K562 (cell line): Measurements from ENCODE around the gene DCPS.

Source experiments
- HIVEP1 ChIP-seq: fragments of 250-450 bp; sonication (Bioruptor Pico); IDR thresholded peaks from 2 replicates; pipeline ENCODE4 v1.4.0; 2020; ENCODE audit warnings: mild to moderate bottlenecking
- IRF2 ChIP-seq: sonication (generic); formaldehyde crosslinking; IDR thresholded peaks from 2 replicates; pipeline ENCODE4 v1.8.1; 2022; ENCODE audit warnings: mild to moderate bottlenecking, missing genetic modification reagents
- NR4A1 ChIP-seq, 2 experiments: fragments of 250-450 bp in 1 of 2; fragments of 450-650 bp in 1 of 2; sonication (Bioruptor Pico) in 1 of 2; IDR thresholded peaks; 2 replicates each; pipeline versions ENCODE4 v1.4.0 to v1.6.1; 2016 to 2020; ENCODE audit warnings: mild to moderate bottlenecking in 2 of 2, missing compliant biosample characterization in 1 of 2, missing genetic modification characterization in 1 of 2, moderate library complexity in 1 of 2
- TF ChIP-seq, protein P1 (sequence below): fragments of 250-450 bp; sonication (Bioruptor Pico); IDR thresholded peaks from 2 replicates; pipeline ENCODE4 v1.5.0; 2020; ENCODE audit warnings: mild to moderate bottlenecking, borderline replicate concordance

DNA sequence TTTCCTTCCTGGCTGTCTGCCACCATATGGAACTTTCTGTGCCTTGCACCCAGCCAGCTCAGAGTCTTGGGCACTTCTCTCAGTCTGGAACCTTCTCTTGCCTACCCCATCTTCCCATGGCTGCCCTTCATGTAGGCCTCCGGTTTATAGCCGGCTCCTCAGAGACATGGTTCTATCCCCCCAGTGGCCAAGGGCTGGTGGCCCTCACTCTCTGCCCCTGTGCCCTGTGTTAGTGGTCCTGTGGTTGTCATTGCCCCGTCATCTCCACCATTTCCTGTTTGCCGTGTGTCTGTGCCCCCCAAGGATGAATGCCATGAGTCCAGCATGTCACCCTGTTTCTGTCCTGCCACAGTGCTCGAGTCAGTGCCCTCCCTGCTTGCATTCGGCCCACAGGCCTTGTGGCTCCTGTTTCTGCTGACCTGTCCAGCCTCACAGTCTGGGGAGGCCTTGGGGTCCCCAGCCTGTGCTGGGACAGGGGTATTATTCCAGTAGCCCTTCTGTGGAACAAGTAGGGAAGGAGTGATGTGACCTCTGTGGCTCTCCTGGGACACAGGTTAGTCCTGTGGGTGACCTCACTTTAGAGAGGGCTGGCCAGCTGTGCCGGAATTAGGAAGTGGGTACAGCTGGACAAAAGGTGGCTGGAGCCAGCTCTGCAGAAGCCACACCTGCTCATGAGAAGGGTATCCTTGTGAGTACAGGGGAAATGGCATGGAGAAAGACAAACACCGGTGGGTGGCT is 82.3 kb downstream of the DCPS start:
- TF ChIP-seq HIVEP1 = no peak
- TF ChIP-seq NR4A1 (CRISPR knock-in tag; IDR thresholded peaks at IDR 0.05) = no peak
- TF ChIP-seq NR4A1 (tag; IDR thresholded peaks at IDR 0.05) = no peak
- TF ChIP-seq, protein P1, sequence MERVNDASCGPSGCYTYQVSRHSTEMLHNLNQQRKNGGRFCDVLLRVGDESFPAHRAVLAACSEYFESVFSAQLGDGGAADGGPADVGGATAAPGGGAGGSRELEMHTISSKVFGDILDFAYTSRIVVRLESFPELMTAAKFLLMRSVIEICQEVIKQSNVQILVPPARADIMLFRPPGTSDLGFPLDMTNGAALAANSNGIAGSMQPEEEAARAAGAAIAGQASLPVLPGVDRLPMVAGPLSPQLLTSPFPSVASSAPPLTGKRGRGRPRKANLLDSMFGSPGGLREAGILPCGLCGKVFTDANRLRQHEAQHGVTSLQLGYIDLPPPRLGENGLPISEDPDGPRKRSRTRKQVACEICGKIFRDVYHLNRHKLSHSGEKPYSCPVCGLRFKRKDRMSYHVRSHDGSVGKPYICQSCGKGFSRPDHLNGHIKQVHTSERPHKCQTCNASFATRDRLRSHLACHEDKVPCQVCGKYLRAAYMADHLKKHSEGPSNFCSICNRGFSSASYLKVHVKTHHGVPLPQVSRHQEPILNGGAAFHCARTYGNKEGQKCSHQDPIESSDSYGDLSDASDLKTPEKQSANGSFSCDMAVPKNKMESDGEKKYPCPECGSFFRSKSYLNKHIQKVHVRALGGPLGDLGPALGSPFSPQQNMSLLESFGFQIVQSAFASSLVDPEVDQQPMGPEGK = no peak
- TF ChIP-seq IRF2 (CRISPR knock-in tag) = no peak
